ENCODE results near the gene LCK.

The LCK gene

DNA sequence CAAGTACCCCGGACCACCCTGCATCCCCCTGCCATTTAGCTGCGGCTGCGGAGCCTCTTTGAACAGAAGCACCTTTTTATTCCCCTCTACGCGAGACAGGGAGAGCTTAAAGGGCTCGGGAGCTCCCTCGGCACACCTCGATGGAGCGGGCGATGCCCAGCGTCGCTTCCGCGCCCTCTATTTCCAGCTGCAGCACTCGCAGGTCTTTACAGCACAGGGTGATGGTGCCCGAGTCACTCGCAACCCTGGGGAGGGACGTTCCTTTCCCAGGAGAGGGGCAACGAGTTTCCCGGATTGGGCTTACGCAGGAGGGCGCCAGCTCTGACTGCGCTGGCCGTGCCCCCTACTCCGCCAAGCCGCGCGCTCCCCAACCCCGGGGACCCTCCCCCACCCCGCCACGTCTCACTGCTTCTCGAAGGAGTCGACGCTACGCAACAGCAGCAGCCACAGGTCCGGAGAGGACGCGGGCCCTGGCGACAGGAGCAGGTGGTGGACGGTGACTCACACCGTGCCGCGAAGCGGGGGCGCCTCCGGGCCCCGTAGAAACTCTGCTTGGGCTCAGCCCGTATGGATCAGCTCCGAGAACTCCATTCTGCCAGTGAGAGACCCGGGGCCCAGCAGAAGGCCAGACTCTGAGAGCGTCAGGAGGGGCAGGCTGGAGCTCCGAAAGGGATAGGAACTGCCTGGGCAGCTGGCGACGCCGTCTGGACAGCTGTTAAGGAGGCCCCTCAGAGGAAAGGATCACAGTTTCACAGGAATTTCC is 9.9 kb upstream of the LCK start:
- Histone ChIP-seq H4K20me1 (ENCODE audit: insufficient read depth) (no peaks in the 10 kb centered on the region), H3K79me2 (ENCODE audit: insufficient read depth, low read depth) (no peaks in the 10 kb centered on the region), H3K27me3 (ENCODE audit: insufficient read depth, low read depth) (no peaks in the 10 kb centered on the region), H3K4me1 (ENCODE audit: low read depth, poor library complexity, severe bottlenecking) (no peaks in the 10 kb centered on the region), H2AFZ (ENCODE audit: low read depth) (peak overlapping the region; percentile 38; the same call in 1 of the 2 replicates), H3K4me3 (IDR thresholded peaks at IDR 0.05; ENCODE audit: insufficient read depth, low read depth, low read length) (no peak overlapping the region), H3K36me3 (ENCODE audit: insufficient read depth) (no peaks in the 10 kb centered on the region), H3K4me2 (no peak overlapping the region), H3K27ac (no peak overlapping the region), H3K9ac (no peak overlapping the region)
- TF ChIP-seq, protein P1, sequence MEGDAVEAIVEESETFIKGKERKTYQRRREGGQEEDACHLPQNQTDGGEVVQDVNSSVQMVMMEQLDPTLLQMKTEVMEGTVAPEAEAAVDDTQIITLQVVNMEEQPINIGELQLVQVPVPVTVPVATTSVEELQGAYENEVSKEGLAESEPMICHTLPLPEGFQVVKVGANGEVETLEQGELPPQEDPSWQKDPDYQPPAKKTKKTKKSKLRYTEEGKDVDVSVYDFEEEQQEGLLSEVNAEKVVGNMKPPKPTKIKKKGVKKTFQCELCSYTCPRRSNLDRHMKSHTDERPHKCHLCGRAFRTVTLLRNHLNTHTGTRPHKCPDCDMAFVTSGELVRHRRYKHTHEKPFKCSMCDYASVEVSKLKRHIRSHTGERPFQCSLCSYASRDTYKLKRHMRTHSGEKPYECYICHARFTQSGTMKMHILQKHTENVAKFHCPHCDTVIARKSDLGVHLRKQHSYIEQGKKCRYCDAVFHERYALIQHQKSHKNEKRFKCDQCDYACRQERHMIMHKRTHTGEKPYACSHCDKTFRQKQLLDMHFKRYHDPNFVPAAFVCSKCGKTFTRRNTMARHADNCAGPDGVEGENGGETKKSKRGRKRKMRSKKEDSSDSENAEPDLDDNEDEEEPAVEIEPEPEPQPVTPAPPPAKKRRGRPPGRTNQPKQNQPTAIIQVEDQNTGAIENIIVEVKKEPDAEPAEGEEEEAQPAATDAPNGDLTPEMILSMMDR (conservative IDR thresholded peaks at IDR 0.05; ENCODE audit: low read depth, low read length), result no peak

DNA sequence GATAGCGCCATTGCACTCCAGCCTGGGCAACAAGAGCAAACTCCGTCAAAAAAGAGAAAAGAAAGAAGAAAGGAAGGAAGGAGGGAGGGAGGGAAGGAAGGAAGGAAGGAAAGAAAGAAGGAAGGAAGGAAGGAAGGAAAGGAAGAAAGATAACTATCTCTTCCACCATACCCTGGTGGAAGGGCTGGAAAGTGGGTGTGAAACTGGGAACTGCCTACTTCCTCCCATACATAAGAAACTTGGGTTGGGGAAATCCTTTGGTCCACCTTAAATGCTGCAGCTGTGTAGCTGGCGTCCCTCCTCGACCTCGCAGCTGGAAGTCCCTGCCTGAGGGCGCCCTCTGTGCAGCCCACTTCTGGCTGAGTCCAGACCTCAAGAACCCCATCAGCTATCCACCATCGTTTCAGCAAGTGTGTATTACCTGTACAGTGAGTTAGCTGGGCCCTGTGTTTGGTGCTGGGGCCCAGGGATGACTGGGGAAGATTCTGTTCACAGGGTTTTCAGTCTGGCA is 8.7 kb upstream of the LCK start:
- no peak overlapping the region for H3K27ac ChIP-seq
- no peak overlapping the region for H3K4me3 ChIP-seq (IDR thresholded peaks at IDR 0.05; ENCODE audit: insufficient read depth, low read depth, low read length)
- no peaks in the 10 kb centered on the region for H3K4me1 ChIP-seq (ENCODE audit: low read depth, poor library complexity, severe bottlenecking)
- no peak overlapping the region for H3K9ac ChIP-seq
- H4K20me1 ChIP-seq (ENCODE audit: insufficient read depth), result no peaks in the 10 kb centered on the region
- no peaks in the 10 kb centered on the region for H3K27me3 ChIP-seq (ENCODE audit: insufficient read depth, low read depth)
- TF ChIP-seq, protein P1 (conservative IDR thresholded peaks at IDR 0.05; ENCODE audit: low read depth, low read length), result no peak
- H3K36me3 ChIP-seq (ENCODE audit: insufficient read depth), result no peaks in the 10 kb centered on the region
- H3K79me2 ChIP-seq (ENCODE audit: insufficient read depth, low read depth), result no peaks in the 10 kb centered on the region
- H3K4me2 ChIP-seq, result no peak overlapping the region
- H2AFZ ChIP-seq (ENCODE audit: low read depth), result no peak overlapping the region

DNA sequence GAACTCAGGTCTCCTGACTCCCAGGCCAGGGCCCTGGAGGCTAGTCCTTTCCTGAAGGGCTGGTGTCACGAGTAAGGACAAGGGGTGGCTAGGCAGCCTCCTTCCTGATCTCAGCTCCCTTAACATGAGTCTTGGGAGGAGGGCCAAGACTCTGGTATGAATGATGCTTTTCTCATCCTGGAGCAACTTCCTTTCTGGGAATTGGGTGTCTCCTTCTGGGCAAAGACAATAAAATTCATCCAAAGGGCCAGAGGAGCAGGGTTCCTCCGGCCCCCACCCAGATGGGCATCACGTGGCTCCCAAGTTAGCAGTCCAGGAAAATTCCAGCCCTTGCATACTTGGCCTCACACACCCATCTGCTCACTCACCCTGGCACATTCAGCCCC is 4.2 kb upstream of the LCK start, which contains the start of gene FAM167B:
Gene FAM167B, plus strand, starts transcription at position 335 of the 386 bp plus-strand sequence. CDS start 200 bp downstream, outside the sequence.
- Histone ChIP-seq H3K27me3 (ENCODE audit: insufficient read depth, low read depth) (no peaks in the 10 kb centered on the region), H2AFZ (ENCODE audit: low read depth) (peak within 1 kb of the TSS; percentile 30; the same call in 1 of the 2 replicates), H3K79me2 (ENCODE audit: insufficient read depth, low read depth) (no peaks in the 10 kb centered on the region), H3K9ac (no peak within 1 kb of the TSS), H3K36me3 (ENCODE audit: insufficient read depth) (no peaks in the 10 kb centered on the region), H3K27ac (no peak within 1 kb of the TSS), H3K4me3 (IDR thresholded peaks at IDR 0.05; ENCODE audit: insufficient read depth, low read depth, low read length) (no peak within 1 kb of the TSS), H3K4me2 (no peak within 1 kb of the TSS), H4K20me1 (ENCODE audit: insufficient read depth) (no peaks in the 10 kb centered on the region), H3K4me1 (ENCODE audit: low read depth, poor library complexity, severe bottlenecking) (peaks cover 17% of the 10 kb centered on the region)
- TF ChIP-seq, protein P1 (conservative IDR thresholded peaks at IDR 0.05; ENCODE audit: low read depth, low read length), result no peak

DNA sequence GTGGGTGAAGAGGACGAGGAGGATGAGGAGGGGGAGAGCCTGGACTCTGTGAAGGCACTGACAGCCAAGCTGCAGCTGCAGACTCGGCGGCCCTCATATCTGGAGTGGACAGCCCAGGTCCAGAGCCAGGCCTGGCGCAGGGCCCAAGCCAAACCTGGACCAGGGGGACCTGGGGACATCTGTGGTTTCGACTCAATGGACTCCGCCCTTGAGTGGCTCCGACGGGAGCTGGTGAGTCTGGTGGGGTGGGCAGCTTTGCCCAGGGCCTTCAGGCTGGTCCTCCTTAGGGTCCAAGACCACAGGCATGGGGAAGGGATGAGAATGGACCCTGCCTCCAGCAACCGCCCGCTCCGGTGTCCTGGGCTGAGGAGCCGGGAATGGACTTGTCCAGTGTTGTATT is 3.6 kb upstream of the LCK start:
- Histone ChIP-seq H3K36me3 (ENCODE audit: insufficient read depth) (no peaks in the 10 kb centered on the region), H3K27ac (no peak overlapping the region), H3K4me3 (IDR thresholded peaks at IDR 0.05; ENCODE audit: insufficient read depth, low read depth, low read length) (no peak overlapping the region), H2AFZ (ENCODE audit: low read depth) (0 out of 2 replicates have a peak overlapping the region, but pooled peaks have one; percentile 30), H3K4me1 (ENCODE audit: low read depth, poor library complexity, severe bottlenecking) (peaks cover 17% of the 10 kb centered on the region), H4K20me1 (ENCODE audit: insufficient read depth) (no peaks in the 10 kb centered on the region), H3K4me2 (no peak overlapping the region), H3K79me2 (ENCODE audit: insufficient read depth, low read depth) (no peaks in the 10 kb centered on the region), H3K27me3 (ENCODE audit: insufficient read depth, low read depth) (no peaks in the 10 kb centered on the region), H3K9ac (no peak overlapping the region)
- TF ChIP-seq, protein P1 (conservative IDR thresholded peaks at IDR 0.05; ENCODE audit: low read depth, low read length), result no peak

All from KMS-11 (cell line).